NCI-H2107 treated with DMSO at 0.1 percent for 48 hours (cell line): ENCODE results near the gene ZNF697.
"Not testable (repeated sequence)": the region's sequence is repeated elsewhere in the genome, so short reads cannot be mapped to it uniquely, and the experiment has no call there.

ENCODE experiments used
- DNase-seq: peaks from one replicate; lab custom pipeline; 2025; ENCODE audit not compliant: unreplicated experiment; lab: John Stamatoyannopoulos, UW

The ZNF697 gene

GRCh38 chr1:119647734-119648619 is at the start of gene ZNF697:
TSS of gene ZNF697 (minus strand) at chr1:119648266. CDS start at chr1:119626100, 22,166 bp downstream.
- DNase-seq, result peak; percentile 91

DNA sequence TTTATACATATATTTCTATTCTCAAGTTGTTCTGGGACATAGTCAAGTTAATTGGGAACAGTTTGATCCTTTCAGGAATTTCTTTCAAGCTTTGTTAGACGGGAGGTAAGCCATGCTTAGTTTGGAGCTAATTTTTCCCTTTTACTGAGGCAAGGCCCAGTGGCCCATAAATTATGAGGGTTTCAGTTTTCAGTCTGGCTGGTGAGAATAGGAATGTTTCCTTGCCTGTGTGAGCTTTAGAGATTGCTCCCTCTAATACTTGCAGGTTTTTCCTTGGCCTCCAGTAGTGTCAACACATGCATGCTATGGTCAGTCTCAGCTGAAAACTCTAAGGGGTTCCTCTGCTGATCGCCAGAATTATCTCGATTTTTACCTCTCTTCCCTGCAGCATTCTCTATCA is 49.5 kb upstream of the ZNF697 start:
- no peak for DNase-seq

DNA sequence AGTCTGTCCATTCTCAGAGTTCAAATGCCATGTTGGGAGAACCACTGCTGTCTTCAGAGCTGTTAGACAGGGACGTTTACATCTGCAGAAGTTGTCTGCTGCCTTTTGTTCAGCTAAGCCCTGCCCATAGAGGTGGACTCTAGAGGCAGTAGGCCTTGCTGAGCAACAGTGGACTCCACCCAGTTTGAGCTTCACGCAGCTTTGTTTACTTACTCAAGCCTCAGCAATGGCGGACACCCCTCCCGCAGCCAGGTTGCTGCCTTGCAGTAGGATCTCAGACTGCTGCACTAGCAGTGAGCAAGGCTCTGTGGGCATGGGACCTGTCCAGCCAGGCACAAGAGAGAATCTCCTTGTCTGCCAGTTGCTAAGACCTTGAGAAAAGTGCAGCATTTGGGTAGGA is 48.8 kb upstream of the ZNF697 start:
- not testable (repeated sequence) for DNase-seq

DNA sequence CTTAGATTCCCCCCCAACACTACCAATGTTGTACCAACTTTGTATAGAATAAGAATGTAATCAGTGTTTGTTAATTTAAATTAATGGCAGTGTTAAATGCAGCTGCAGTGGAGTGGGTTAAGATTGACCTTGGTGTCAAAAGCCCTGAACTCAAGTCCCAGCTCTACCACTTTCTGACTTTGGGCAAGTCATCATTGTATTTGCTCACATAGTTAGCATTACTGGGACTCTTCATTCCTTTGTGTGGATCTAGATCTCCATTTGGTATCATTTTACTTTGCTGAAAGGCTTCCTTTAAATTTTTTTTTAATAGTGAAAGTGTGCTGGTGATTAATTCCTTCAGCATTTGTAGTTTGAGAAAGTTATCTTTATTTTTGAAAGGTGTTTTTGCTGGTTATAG is 41.4 kb upstream of the ZNF697 start:
- DNase-seq, result no peak

- no peak for DNase-seq
Measured at GRCh38 chr1:119688810-119689209, 40.7 kb upstream of the ZNF697 start.

- DNase-seq, result no peak
Measured at GRCh38 chr1:119687434-119688079, 39.5 kb upstream of the ZNF697 start.

- DNase-seq, result no peak
Measured at GRCh38 chr1:119686661-119687060, 38.6 kb upstream of the ZNF697 start.

GRCh38 chr1:119683893-119684292 is 35.8 kb upstream of the ZNF697 start:
- no peak for DNase-seq

DNA sequence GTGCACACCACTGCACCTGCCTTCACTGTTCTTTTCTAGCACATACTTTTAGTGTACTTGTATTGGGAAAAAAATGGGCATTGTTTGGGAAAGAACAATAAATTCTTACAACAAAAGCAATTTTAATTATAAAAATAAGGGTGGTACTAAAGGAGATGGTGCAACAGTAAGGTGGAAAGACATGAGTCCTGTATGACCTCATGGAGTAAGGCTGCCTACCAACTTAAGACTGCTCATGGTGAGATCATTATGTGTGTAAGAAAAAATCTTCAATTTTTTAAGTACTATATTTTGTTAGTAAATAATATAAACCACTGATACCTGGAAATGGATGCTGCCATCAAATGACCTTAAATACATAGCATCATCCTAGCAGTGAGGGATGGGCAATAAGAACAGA is 34.1 kb upstream of the ZNF697 start:
- DNase-seq, result no peak

DNA sequence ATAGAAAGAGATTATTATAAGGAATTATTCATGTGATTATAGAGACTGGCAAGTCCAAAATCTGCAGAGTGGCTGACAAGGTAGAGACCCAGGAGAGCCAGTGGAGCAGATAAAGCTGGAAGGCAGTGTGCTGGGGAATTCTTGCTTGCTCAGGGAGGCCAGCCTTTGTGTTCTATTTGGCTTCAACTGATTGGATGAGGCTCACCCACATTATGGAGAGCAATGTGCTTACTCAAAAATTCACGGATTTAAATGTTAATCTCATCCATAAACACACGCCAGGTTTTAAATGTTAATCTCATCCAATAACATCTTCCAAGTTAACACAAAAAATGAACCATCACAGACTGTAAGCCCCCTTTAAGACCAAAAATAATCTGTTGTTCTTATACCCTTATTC is 33.5 kb upstream of the ZNF697 start:
- no peak for DNase-seq

DNA sequence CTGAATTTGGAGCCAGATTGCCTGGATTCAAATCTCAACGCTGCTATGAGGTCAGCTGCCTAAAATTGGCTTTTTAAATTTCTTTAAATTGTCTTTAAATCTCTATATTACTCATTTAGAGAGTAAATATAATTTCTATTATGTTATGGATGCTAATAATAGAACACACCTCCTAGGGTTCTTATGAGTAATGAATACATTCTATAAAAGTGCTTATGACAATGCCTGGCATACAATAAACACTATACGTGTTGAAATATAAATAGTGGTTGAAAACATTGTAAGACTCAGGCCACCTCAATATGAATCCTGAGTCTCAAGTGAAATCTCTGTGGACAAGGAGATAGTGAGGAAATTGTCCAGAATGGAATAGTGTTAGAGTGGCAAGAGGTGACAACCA is 32.7 kb upstream of the ZNF697 start:
- DNase-seq, result no peak

- no peak for DNase-seq
Measured at GRCh38 chr1:119680193-119680592, 32.1 kb upstream of the ZNF697 start.

- no peak for DNase-seq
Measured at GRCh38 chr1:119679223-119679622, 31.2 kb upstream of the ZNF697 start.

DNA sequence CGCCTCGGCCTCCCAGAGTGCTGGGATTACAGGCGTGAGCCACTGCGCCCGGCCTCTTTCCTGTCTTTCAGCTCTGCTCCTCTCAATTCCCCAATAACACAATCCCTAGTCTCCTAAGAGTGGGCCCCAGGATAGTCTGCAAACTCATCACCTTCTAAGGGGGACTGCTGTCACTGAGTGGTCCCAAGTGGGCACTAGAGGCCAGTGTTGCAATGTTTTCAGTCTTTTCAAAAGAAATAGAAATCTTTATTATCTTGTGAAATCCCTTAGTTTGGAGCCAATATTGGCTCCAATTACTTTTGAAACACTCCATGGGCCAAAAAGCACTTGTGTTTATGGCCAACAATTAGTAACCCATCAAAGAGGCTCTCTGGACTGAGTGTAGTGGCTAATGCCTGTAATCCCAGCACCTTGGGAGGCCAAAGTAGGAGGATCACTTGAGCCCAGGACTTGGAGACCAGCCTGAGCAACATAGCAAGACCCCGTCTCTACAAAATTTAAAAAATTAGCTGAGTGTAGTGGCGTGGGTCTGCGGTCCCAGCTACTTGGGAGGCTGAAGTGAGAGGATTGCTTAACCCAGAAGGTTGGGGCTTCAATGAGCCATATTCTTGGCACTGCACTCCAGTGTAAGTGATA is 28.6 kb upstream of the ZNF697 start:
- DNase-seq, result no peak

- DNase-seq, result peak; percentile 64
Measured at GRCh38 chr1:119675349-119676345, 27.6 kb upstream of the ZNF697 start.

DNA sequence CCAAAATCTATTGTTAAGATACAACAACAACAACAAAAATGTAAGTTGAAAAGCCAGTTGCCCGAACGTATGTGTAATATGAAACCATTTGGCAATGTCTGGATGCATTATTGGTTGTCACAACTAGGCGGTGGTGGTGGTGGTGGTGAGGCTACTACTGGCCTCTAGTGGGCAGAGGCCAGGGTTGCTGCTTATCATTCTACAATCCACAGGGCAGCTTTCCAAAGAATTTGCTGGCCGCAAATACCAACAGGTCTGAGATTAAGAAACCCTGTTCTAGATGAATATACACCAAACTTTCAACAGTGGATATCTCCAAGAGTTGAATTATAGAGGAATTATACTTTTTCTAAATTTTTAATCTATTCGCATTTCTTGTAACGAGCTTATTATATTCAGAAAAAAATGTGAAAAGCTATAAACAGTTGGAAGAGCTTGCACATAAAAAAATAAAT is 26.8 kb upstream of the ZNF697 start:
- no peak for DNase-seq

GRCh38 chr1:119674111-119674526 is 26.1 kb upstream of the ZNF697 start:
- no peak for DNase-seq

- no peak for DNase-seq
Measured at GRCh38 chr1:119673171-119673940, 25.3 kb upstream of the ZNF697 start.

GRCh38 chr1:119670898-119671297 is 22.8 kb upstream of the ZNF697 start:
- DNase-seq, result no peak

- DNase-seq, result no peak
Measured at GRCh38 chr1:119667173-119667572, 19.1 kb upstream of the ZNF697 start.
